GM12878 (cell line): Measurements from ENCODE around the gene COPB1. TPM values are rescaled to one million over a fixed set of nuclear protein-coding genes. Genes with fewer than 3 reads are reported as not detected.
A peak's percentile ranks its signal among the peaks of the same experiment; 100 is the strongest.

Experiments used
- ATAC-seq: fragments of 200-7000 bp; cut with Tn5 transposase; 3 replicates; pipeline ENCODE4 v1.9.1; 2020; ENCODE audit warnings: mild to moderate bottlenecking, moderate library complexity
- BruUV-seq: library from RNA; stranded (reverse); fragments of 400-500 nt; replicated peaks from 2 replicates; lab custom pipeline; 2021; lab: Mats Ljungman, UMichigan
- CTCF ChIA-PET: fragments of 300-600 bp; sonication (Branson Sonifier 250); formaldehyde crosslinking; extraction: SDS; loops from one replicate; lab custom pipeline; 2021; ENCODE audit warnings: inconsistent platforms; lab: Yijun Ruan, JAX
- POLR2A ChIA-PET: fragments of 350-600 bp; formaldehyde crosslinking; extraction: SDS; loops from one replicate; lab custom pipeline; 2021; ENCODE audit warnings: inconsistent platforms; lab: Charles Lee
- RAD21 ChIA-PET: fragments of 300-600 bp; sonication (Branson Sonifier 250); formaldehyde crosslinking; loops from one replicate; lab custom pipeline; 2023; ENCODE audit warnings: antibody characterized with exemption; ENCODE audit not compliant: unreplicated experiment; lab: Charles Lee
- SMC1A ChIA-PET: fragments of 300-600 bp; sonication (Branson Sonifier 250); formaldehyde crosslinking; loops from one replicate; lab custom pipeline; 2023; ENCODE audit not compliant: unreplicated experiment, uncharacterized antibody; lab: Charles Lee
- DNase-seq: peaks from one replicate; pipeline ENCODE4 v3.0.0-alpha.2; 2011; ENCODE audit warnings: low read depth, low spot score
- FAIRE-seq: peaks from 3 replicates; lab custom pipeline; 2011; peaks lifted over from hg19 to GRCh38; lab: Jason Lieb, UNC
- H2AFZ ChIP-seq: 2 replicates; pipeline ENCODE4 v1.6.0; 2011; ENCODE audit warnings: low read depth, low read length, control low read depth; ENCODE audit not compliant: control insufficient read depth
- H3K27ac ChIP-seq: 2 replicates; pipeline ENCODE4 v1.5.1; 2011; ENCODE audit warnings: control low read depth; ENCODE audit not compliant: control insufficient read depth, insufficient read depth
- H3K27me3 ChIP-seq, 2 experiments: replicated peaks in 1 of 2; 2 replicates each; pipeline versions ENCODE4 v1.6.0 to v1.6.1; 2011; ENCODE audit warnings: low read length in 1 of 2; ENCODE audit not compliant: control insufficient read depth in 2 of 2, insufficient read depth in 2 of 2
- H3K36me3 ChIP-seq, 2 experiments: 2 replicates each; pipeline ENCODE4 v1.5.1; 2011; ENCODE audit warnings: low read length in 1 of 2; ENCODE audit not compliant: control insufficient read depth in 2 of 2, insufficient read depth in 2 of 2
- H3K4me1 ChIP-seq: 2 replicates; pipeline ENCODE4 v1.6.1; 2011; ENCODE audit warnings: mild to moderate bottlenecking, low read length, moderate library complexity, mixed read lengths; ENCODE audit not compliant: control insufficient read depth, insufficient read depth
- H3K4me2 ChIP-seq: 2 replicates; pipeline ENCODE4 v1.6.0; 2011; ENCODE audit warnings: control low read depth; ENCODE audit not compliant: control insufficient read depth, insufficient read depth
- H3K4me3 ChIP-seq: fragments of 200-600 bp; sonication (generic); 2 replicates; pipeline ENCODE4 v1.5.1; 2016
- H3K79me2 ChIP-seq: 2 replicates; pipeline ENCODE4 v1.6.0; 2011; ENCODE audit warnings: low read length; ENCODE audit not compliant: control insufficient read depth, insufficient read depth
- H3K9ac ChIP-seq: 2 replicates; pipeline ENCODE4 v1.8.0; 2011; ENCODE audit warnings: low read length, control low read depth, mixed read lengths; ENCODE audit not compliant: control insufficient read depth, insufficient read depth
- H3K9me3 ChIP-seq: replicated peaks from 3 replicates; pipeline ENCODE4 v1.5.1; 2011; ENCODE audit warnings: mild to moderate bottlenecking, low read length; ENCODE audit not compliant: control insufficient read depth, insufficient read depth
- H4K20me1 ChIP-seq: 2 replicates; pipeline ENCODE4 v1.6.0; 2011; ENCODE audit not compliant: control insufficient read depth, insufficient read depth
- BACH1 ChIP-seq: fragments of 450-650 bp; IDR thresholded peaks from 2 replicates; pipeline ENCODE4 v1.6.1; 2017; ENCODE audit warnings: mild to moderate bottlenecking, borderline replicate concordance
- BCL11A ChIP-seq: IDR thresholded peaks from 2 replicates; pipeline ENCODE4 v1.6.1; 2011; ENCODE audit warnings: low read depth, low read length
- CREB1 ChIP-seq: IDR thresholded peaks from 2 replicates; pipeline ENCODE4 v1.6.1; 2012; ENCODE audit warnings: low read depth, mild to moderate bottlenecking, inconsistent platforms
- FOS ChIP-seq: IDR thresholded peaks from 3 replicates; pipeline ENCODE4 v1.6.1; 2011; ENCODE audit warnings: borderline replicate concordance; ENCODE audit not compliant: insufficient read length; ENCODE audit errors: extremely low read depth
- IKZF1 ChIP-seq: fragments of 450-650 bp; conservative IDR thresholded peaks from 2 replicates; pipeline ENCODE4 v1.6.1; 2017; ENCODE audit warnings: antibody characterized with exemption, mild to moderate bottlenecking
- IRF4 ChIP-seq: IDR thresholded peaks from 2 replicates; pipeline ENCODE4 v1.6.1; 2011; ENCODE audit warnings: low read depth, low read length
- MAX ChIP-seq: IDR thresholded peaks from 2 replicates; pipeline ENCODE4 v1.6.1; 2012; ENCODE audit warnings: low read depth, low read length, improper control_type of control experiment
- MEF2A ChIP-seq: IDR thresholded peaks from 2 replicates; pipeline ENCODE4 v1.6.1; 2011; ENCODE audit warnings: low read depth, mild to moderate bottlenecking, low read length, moderate library complexity; ENCODE audit not compliant: insufficient read depth
- NFXL1 ChIP-seq: fragments of 450-650 bp; IDR thresholded peaks from 2 replicates; pipeline ENCODE4 v1.6.1; 2017; ENCODE audit warnings: antibody characterized with exemption, mild to moderate bottlenecking, borderline replicate concordance
- PBX3 ChIP-seq: IDR thresholded peaks from 2 replicates; pipeline ENCODE4 v1.6.1; 2011; ENCODE audit warnings: mild to moderate bottlenecking, low read depth, low read length, moderate library complexity; ENCODE audit not compliant: insufficient replicate concordance
- POLR2A ChIP-seq: IDR thresholded peaks from 2 replicates; pipeline ENCODE4 v1.6.1; 2011; ENCODE audit warnings: low read depth, mild to moderate bottlenecking, low read length
- POU2F2 ChIP-seq: IDR thresholded peaks from 3 replicates; pipeline ENCODE4 v1.6.1; 2011; ENCODE audit warnings: low read depth, mild to moderate bottlenecking, low read length, borderline replicate concordance
- RELB ChIP-seq: fragments of 450-650 bp; IDR thresholded peaks from 2 replicates; pipeline ENCODE4 v1.6.1; 2017; ENCODE audit warnings: low read depth, mild to moderate bottlenecking, moderate library complexity
- SIX5 ChIP-seq: IDR thresholded peaks from 2 replicates; pipeline ENCODE4 v1.6.1; 2011; ENCODE audit warnings: mild to moderate bottlenecking, low read depth, low read length, moderate library complexity; ENCODE audit not compliant: severe bottlenecking
- USF1 ChIP-seq: IDR thresholded peaks from 2 replicates; pipeline ENCODE4 v1.6.1; 2011; ENCODE audit warnings: borderline replicate concordance, low read depth, mild to moderate bottlenecking, moderate library complexity, mixed read lengths, low read length; ENCODE audit not compliant: insufficient read depth; ENCODE audit errors: extremely low read length
- ZBED1 ChIP-seq: IDR thresholded peaks from 2 replicates; pipeline ENCODE4 v1.6.1; 2016; ENCODE audit warnings: borderline replicate concordance
- ZBTB4 ChIP-seq: fragments of 450-650 bp; formaldehyde crosslinking; IDR thresholded peaks from 2 replicates; pipeline ENCODE4 v1.4.0; 2022; ENCODE audit warnings: mild to moderate bottlenecking, moderate library complexity
- ZNF217 ChIP-seq: fragments of 450-650 bp; IDR thresholded peaks from 2 replicates; pipeline ENCODE4 v1.6.1; 2017; ENCODE audit warnings: antibody characterized with exemption, mild to moderate bottlenecking
- WGBS: methylation state at CpG from one replicate; pipeline ENCODE4 v1.1.6; 2016; ENCODE audit warnings: low lambda C conversion rate; ENCODE audit not compliant: insufficient replicate concordance, insufficient coverage; ENCODE audit errors: missing lambda C conversion rate; 5-methylcytosine and 5-hydroxymethylcytosine counted together
- in situ Hi-C: fragments of 300-500 bp; cut with MboI; formaldehyde crosslinking; loops from 9 replicates; pipeline ENCODE4 v1.14.3; 2018; ENCODE audit warnings: mixed read lengths
- intact Hi-C: fragments of 100-400 bp; cut with micrococcal nuclease; formaldehyde crosslinking; loops from one replicate; pipeline ENCODE4 v1.14.2; 2022; ENCODE audit not compliant: unreplicated experiment
- polyA plus RNA-seq, 11 experiments: library from polyadenylated mRNA; depleted of rRNA in 4 of 11; unstranded in 6 of 11; stranded (reverse) in 5 of 11; fragments of >200 nt; fragmentation: Nextera tagmentation in 4 of 11; fragmentation: Illumina TruSeq in 1 of 11; extraction: Ambion mirVana in 4 of 11; extraction: Trizol in 1 of 11; gene quantifications; 1 replicate in 1 of 11; 2 replicates in 10 of 11; pipeline versions ENCODE4 v1.2.1 to v1.2.3, GENCODE V29; 2011 to 2016; ENCODE audit warnings: inconsistent platforms in 2 of 11, missing spikeins in 2 of 11, low read depth in 1 of 11
- total RNA-seq, 4 experiments: library from RNA; depleted of rRNA in 3 of 4; stranded (reverse); fragments of >200 nt in 3 of 4; fragmentation: Illumina TruSeq in 1 of 4; extraction: Trizol in 1 of 4; gene quantifications; 2 replicates each; pipeline versions ENCODE4 v1.2.1 to v1.2.3, GENCODE V29; 2013 to 2021

COPB1 gene
- total and polyA plus RNA-seq, 10 of the 15 experiments (the other 5 are each of a cell fraction or from before 2014, with no cell fraction given): 67.0 to 149 (median 109) TPM

GRCh38 chr11:14544611-14545010 is 45.0 kb upstream of the COPB1 start:
- no peak overlapping the region for H3K4me2 ChIP-seq
- ChIA-PET RAD21 (no interaction called here), POLR2A (no interaction called here), SMC1A (no interaction called here), CTCF (interaction anchor here (4.9 kb wide), 1 partner anchor 363 kb away, joined by 23 read pairs; no protein-coding TSS in a partner anchor)
- no peaks in the 10 kb centered on the region for H3K27me3 ChIP-seq
- no peaks in the 10 kb centered on the region for H3K79me2 ChIP-seq
- intact Hi-C loops (loop anchor here (2.0 kb wide), 2 partner anchors 32 to 220 kb away; no protein-coding TSS in a partner anchor), in situ Hi-C loops (loop anchor here (25.0 kb wide), 1 partner anchor 218 kb away; no protein-coding TSS in a partner anchor)
- H3K4me1 ChIP-seq: no peaks in the 10 kb centered on the region
- no peak overlapping the region for H3K27ac ChIP-seq
- FAIRE-seq (no peak), DNase-seq (peak; percentile 17), ATAC-seq (peak; percentile 90)
- H3K9me3 ChIP-seq: no peaks in the 10 kb centered on the region
- H3K4me3 ChIP-seq: no peak overlapping the region
- BruUV-seq: no TSS peak
- H3K36me3 ChIP-seq: no peaks in the 10 kb centered on the region
- H4K20me1 ChIP-seq: no peaks in the 10 kb centered on the region
- 2% methylated on average over 3 of the region's 3 CpGs for WGBS
- no peak overlapping the region for H3K9ac ChIP-seq
- H2AFZ ChIP-seq: no peak overlapping the region
- TF ChIP-seq SIX5 (no peak), ZNF217 (no peak), BACH1 (peak; percentile 97), ZBED1 (peak; percentile 55; the same call in 1 of the 2 replicates), POU2F2 (no peak), IRF4 (peak; percentile 41; the same call in 1 of the 2 replicates), PBX3 (no peak), BCL11A (peak; percentile 51; the same call in 1 of the 2 replicates), POLR2A (no peak), RELB (peak; percentile 24; the same call in 1 of the 2 replicates), FOS (no peak), USF1 (no peak), MEF2A (peak; percentile 90), ZBTB4 (CRISPR knock-in tag) (no peak), IKZF1 (peak; percentile 37; the same call in 1 of the 2 replicates), NFXL1 (no peak), CREB1 (peak; percentile 35; the same call in 1 of the 2 replicates), MAX (no peak)
